HG03342 (cell line): ENCODE measurements around the gene LRRC39.
A peak's percentile ranks its signal among the peaks of the same experiment; 100 is the strongest.

ENCODE experiments used
- ATAC-seq: cut with Tn5 transposase; IDR thresholded peaks from one replicate; pipeline ENCODE4 v1.9.1; 2021; ENCODE audit warnings: mild to moderate bottlenecking, moderate library complexity; ENCODE audit not compliant: unreplicated experiment

Gene LRRC39

GRCh38 chr1:100151679-100152078 is 26.4 kb downstream of the LRRC39 start:
- ATAC-seq: no peak

DNA sequence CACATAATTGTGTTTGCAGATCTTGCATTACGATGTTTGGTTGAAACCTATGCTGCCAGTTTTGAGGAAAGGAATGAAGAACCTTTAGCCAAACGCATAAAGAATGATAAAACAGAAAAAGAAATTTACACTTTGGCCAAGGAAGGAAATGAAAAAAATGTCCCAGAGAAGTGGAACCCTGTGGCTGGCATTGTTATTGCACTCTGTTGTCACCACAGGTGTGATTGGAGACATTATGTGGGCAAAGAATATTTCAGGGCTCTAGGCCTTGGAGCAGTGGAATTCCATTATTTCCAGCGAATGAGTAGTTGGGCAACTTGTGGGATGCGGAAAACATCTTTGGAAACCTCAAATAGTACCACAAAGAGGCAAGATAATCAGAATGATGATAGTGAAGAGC is 30.2 kb downstream of the LRRC39 start:
- ATAC-seq: no peak

DNA sequence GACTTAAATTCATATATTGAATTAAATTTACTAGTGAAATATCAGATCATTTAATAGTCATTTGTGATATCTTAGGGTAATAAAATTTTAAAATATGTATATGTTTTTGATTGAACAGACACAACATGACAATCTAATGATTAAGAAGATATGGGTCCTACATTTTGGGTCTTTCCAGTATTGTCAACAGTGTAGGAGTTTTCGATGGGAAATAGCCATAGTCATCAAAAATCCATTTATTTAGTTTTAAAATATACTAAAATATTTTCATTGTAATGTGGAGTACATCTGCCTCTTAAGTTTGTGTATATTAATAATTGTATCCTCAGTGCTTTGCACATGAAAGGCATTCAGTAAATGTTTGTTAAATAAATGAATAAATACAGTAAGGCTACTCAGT is 31.1 kb downstream of the LRRC39 start:
- ATAC-seq: no peak

DNA sequence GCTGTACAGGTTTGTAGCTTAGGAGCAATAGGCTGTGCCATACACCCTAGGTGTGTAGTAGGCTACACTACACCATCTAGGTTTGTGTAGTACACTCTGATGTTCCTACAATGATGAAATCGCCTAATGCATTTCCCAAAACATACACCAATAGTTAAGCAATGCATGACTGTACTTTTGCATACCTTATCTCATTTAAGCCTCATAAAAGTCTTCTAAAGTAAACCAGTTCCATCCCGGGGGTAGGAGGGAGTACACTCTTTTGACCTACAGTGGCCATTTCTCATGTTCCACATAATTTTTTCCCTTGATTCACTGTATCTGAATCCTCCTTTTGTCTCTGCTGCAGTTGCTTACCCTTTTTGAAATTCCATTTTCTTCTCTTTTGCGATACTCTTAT is 32.9 kb downstream of the LRRC39 start:
- no peak for ATAC-seq

GRCh38 chr1:100142343-100142742 is 35.7 kb downstream of the LRRC39 start:
- no peak for ATAC-seq

DNA sequence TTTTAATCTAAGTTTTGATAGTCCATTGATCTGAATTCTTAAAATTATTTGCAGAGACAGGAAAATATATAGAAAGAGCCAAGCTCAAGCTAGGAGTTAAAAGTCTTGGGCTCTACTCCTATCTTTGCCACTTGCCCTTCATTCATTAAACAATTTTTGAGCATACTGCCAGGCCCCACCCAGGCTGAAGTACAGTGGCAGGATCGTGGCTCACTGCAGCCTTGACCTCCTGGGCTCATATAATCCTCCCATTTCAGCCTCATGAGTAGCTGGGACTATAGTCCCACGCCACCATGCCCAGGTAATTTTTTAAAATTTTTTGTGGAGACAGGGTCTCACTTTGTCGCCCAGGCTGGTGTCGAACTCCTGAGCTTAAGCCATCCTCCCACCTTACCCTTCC is 36.9 kb downstream of the LRRC39 start:
- no peak for ATAC-seq

DNA sequence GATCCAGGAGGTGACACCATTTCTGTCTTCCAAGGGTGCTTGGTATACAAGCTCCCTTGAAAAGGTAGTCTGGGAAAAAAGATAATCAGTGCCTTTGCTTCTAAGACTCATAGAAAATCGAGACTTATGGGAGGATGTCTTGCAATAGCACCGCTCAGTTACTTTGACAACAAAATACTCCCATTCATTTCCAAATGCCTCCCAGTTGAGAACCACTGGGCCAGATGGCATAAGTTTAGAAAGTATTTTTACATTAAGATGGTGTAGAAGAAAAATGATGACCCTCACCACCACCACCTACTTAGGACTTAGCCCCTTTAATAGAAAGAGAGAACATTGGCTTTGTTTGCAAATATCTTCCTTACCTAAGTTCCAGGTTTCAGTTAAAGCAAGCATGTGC is 40.5 kb downstream of the LRRC39 start:
- no peak for ATAC-seq

GRCh38 chr1:100134872-100135271 is 43.2 kb downstream of the LRRC39 start:
- ATAC-seq: no peak

GRCh38 chr1:100132566-100133477 is 45.2 kb downstream of the LRRC39 start, which contains the start of the genes SASS6 and TRMT13:
SASS6 (minus strand) TSS chr1:100132930; CDS start chr1:100132814, 116 bp downstream.
TRMT13 (plus strand) TSS chr1:100133163; CDS start chr1:100133169, 6 bp downstream.
- ATAC-seq: peak; percentile 90

- no peak for ATAC-seq
Observed at GRCh38 chr1:100131623-100132022, 46.4 kb downstream of the LRRC39 start.

DNA sequence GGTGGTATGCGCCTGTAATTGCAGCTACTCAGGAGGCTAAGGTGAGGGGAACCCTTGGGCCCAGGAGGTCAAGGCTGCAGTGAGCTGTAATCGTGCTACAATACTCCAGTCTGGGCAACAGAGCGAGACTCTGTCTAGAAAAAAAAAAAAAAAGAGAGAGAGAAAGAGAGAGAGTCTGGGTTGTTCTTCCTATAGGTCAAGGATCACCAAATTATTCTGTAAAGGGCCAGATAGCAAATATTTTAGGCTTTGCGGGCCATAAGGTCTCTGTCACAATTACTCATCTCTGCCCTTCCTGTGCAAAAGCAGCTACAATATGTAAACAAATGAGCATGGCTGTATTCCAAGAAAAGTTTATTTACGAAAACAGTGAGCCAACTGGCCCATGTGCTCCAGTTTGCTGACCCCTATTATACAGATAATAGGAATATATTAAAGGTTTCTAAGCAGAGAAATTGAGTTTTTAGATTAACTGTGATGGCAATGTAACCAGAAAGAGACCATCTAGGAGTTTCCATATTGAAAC is 47.4 kb downstream of the LRRC39 start:
- ATAC-seq: no peak

GRCh38 chr1:100127226-100127625 is 50.8 kb downstream of the LRRC39 start:
- ATAC-seq: no peak

DNA sequence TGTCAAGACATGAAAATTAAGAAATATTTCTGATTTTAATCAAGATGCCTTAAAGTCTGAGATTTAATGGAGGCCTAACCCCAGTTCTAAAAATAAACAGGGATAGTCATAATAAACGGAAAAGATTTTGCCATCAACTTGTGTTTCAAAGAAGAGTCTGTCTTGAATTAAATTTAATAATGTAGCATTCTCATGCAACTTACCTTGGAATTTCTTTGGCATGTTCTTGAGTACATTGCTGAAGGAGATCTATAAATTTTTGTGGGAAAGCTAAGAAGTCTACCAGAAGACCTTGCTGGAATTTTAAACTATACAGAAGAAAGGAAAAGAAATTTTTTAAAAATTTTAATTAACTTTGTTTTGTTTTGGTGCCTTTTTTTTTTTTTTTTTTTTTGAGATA is 55.9 kb downstream of the LRRC39 start:
- ATAC-seq: no peak

DNA sequence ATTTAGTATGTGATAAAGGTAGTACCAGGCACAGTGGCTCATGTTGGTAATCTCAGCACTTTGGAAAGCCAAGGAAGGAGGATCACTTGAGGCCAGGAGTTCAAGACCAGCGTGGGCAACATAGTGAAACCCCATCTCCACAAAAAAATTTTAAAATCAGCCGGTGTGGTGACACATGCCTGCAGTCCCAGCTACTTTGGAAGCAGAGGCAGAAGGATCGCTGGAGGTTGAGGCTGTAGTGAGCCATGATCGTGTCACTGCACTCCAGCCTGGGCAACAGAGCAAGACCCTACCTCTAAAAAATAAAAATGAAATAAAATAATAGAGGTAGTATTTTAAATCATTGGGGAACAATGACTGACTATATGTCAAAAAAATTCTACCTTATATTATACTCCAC is 62.5 kb downstream of the LRRC39 start:
- no peak for ATAC-seq

- ATAC-seq: no peak
Observed at GRCh38 chr1:100109554-100110066, 68.4 kb downstream of the LRRC39 start.

DNA sequence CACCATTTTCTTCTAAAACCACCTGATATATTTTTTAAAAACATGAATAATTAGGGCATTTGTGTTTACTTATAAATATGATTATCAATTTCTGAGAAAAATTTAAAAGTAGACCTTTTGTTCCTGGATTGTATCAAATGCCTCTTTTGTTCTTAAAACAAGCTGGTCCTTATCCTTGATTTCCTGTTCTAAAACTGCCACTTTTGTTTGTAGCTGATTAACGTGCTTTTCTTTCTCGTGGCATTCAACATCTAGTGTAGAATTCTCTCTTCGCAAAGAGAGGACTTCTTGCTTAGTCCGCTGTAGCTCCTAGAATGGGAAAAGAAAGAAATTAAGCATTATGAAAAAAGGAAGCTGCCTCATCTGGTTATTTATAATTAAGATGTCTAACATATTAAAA is 70.4 kb downstream of the LRRC39 start:
- ATAC-seq: no peak

DNA sequence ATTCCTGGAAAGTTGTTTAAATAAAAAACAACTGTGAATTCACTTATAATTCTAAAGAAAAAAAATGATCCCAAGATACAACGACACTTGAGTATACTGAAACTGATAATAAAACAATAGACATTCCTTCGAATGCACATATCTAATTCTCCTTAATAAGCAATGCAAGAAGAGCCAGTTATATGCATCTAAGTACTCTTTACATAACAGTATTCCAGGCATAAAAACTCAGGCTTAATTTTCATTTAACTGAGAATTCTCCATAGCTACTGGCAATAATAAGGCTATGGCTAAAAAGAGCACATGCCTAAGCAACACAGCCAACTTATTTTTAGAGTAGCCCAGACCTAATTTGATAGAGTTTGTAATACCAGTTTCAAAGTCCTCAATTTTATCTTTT is 76.5 kb downstream of the LRRC39 start:
- no peak for ATAC-seq

DNA sequence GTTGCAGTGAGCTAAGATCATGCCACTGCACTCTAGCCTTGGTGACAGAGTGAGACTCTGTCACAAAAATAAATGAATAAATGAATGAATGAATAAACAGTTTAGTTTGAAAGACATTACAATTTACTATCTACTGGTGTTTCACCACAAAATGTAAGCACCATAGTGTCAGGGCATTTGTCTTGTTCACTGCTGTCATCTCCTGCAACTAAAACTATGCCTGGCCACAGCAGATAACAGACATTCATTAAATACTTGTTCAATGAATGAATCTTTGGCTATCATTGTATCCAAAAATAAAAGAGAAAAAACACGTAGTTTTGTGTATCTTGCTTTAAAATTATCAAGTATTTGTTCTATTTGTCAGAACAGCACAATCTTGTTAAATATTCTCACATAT is 77.9 kb downstream of the LRRC39 start:
- ATAC-seq: no peak
